AG09309 (cell line): ENCODE data around the gene CHCHD6.
A peak's percentile ranks its signal among the peaks of the same experiment; 100 is the strongest.

Experiments used
- DNase-seq: peaks from one replicate; pipeline ENCODE4 v3.0.0-alpha.2; 2010; ENCODE audit warnings: low read depth
- H3K4me3 ChIP-seq: 2 replicates; pipeline ENCODE4 v1.5.1; 2011; ENCODE audit warnings: mild to moderate bottlenecking, low read depth, low read length, moderate library complexity; ENCODE audit not compliant: control insufficient read depth
- CTCF ChIP-seq: IDR thresholded peaks from 2 replicates; pipeline ENCODE4 v1.5.1; 2011; ENCODE audit warnings: mild to moderate bottlenecking, low read depth, low read length, inconsistent platforms; ENCODE audit not compliant: insufficient read depth, control insufficient read depth; ENCODE audit errors: missing control alignments

The CHCHD6 gene

DNA sequence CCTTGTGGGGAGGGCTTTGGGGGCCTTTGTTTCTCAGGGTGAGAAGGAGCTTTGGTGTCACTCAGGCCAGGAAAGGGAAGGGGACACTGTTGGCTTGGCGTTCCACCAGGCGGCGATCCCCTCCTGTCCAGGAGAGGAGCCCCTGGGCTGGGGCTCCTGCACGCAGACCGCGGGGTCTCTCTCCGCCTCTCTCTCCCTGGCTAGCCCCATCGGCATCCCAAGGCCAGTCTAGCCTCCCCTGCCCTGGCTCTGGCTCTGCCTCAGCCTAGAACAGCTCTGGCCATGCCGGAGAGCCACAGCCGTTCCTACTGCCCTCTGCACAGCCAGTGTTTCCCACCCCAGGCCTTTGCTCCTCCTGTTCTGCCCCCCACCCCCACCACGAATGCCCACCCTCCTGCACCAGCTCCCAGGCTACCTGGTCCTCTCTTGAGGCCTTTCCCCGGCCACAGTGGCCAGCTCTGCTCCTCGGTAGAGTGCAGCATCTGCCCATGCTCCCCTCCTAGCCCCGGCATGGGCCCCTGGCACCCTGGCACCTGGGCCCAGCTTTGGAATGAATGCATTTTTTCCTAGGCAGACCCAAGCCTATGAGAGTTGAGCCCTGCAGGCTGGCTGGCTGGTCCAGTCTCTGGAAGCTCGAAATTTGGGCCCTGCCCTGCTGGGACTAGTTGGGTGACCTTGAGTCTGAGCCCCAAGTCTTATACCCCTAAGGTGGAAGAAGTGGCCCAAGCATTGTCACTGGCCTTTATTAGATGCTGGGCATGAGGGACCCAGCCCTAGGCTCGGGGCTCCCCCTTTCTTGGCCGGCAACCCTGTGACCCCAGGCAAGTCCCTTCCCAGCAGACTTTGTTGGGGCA lies 281.3 kb downstream of the CHCHD6 start:
- peak overlapping the region; percentile 71 for H3K4me3 ChIP-seq
- no peak for DNase-seq
- no peak for TF ChIP-seq CTCF

- no peak overlapping the region for H3K4me3 ChIP-seq
- TF ChIP-seq CTCF, result no peak
- DNase-seq, result no peak
Measured at GRCh38 chr3:126986001-126986400, 282.0 kb downstream of the CHCHD6 start.

DNA sequence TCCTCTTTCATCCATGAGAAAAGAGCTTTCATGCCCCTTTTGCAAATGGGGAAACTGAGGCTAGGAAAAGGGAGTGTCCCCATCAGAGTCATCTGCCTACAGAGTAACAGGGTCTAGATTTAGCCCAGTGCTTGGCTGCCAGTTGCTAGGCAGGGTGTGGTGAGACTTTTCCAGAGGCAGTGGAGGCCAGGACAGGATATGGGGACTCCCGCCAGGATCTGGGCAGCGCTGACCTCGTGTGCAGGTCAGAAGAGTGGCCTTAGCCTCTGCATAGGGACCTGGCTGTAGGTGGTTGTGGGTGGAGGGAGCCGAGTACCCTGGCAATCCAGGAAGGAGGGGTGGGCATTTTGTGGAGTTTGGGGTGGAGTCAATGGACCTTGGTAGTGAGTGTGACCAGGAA lies 283.1 kb downstream of the CHCHD6 start:
- no peak for TF ChIP-seq CTCF
- no peak for DNase-seq
- H3K4me3 ChIP-seq, result no peak overlapping the region

GRCh38 chr3:126987596-126987995 lies 283.6 kb downstream of the CHCHD6 start:
- no peak overlapping the region for H3K4me3 ChIP-seq
- no peak for TF ChIP-seq CTCF
- no peak for DNase-seq

- DNase-seq, result no peak
- TF ChIP-seq CTCF, result no peak
- H3K4me3 ChIP-seq, result no peak overlapping the region
Measured at GRCh38 chr3:126988451-126989021, 284.5 kb downstream of the CHCHD6 start.

DNA sequence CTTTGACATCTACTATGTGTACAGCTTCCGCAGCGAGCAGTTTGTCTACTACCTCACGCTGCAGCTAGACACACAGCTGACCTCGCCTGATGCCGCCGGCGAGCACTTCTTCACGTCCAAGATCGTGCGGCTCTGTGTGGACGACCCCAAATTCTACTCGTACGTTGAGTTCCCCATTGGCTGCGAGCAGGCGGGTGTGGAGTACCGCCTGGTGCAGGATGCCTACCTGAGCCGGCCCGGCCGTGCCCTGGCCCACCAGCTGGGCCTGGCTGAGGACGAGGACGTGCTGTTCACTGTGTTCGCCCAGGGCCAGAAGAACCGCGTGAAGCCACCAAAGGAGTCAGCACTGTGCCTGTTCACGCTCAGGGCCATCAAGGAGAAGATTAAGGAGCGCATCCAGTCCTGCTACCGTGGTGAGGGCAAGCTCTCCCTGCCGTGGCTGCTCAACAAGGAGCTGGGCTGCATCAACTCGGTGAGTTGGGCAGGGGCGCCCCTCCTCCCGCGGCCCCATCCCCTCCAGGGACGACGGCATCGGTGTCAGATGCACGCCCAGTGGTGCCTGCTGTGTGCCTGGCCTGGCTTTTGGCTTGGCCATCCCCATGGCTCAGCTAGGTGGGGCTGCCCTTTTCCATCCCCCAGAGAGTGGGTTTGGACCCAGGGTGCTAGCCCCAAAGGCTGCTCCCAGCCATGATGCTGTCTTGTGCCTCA lies 285.4 kb downstream of the CHCHD6 start:
- TF ChIP-seq CTCF, result no peak
- no peak overlapping the region for H3K4me3 ChIP-seq
- no peak for DNase-seq
